ENCODE data around the gene KAZN. TPM values are rescaled to one million over a fixed set of nuclear protein-coding genes. Genes with fewer than 3 reads are reported as not detected.

KAZN gene
- total RNA-seq, 1 donor from 2014 or later, result 9.4 TPM

GRCh38 chr1:15070145-15070748 lies 471.8 kb downstream of the KAZN start:
- FAIRE-seq, result no peak
- Histone ChIP-seq H3K4me1 (ENCODE audit: insufficient read depth, low read length) (no peaks in the 10 kb centered on the region), H3K79me2 (ENCODE audit: insufficient read depth, low read length) (no peaks in the 10 kb centered on the region), H3K27me3 (ENCODE audit: insufficient read depth, low read length) (no peaks in the 10 kb centered on the region), H3K27ac (ENCODE audit: low read depth, low read length) (no peak overlapping the region), H4K20me1 (ENCODE audit: insufficient read depth, low read length) (no peaks in the 10 kb centered on the region), H3K9ac (ENCODE audit: low read length) (no peak overlapping the region), H3K36me3 (ENCODE audit: insufficient read depth, low read length) (no peaks in the 10 kb centered on the region), H3K4me3 (ENCODE audit: insufficient read depth, low read depth, low read length) (no peak overlapping the region), H3K4me2 (ENCODE audit: low read length) (no peak overlapping the region), H2AFZ (ENCODE audit: low read depth, low read length) (no peak overlapping the region), H3K9me3 (ENCODE audit: insufficient read depth, low read depth, low read length) (no peaks in the 10 kb centered on the region)
- no peak for DNase-seq (ENCODE audit: low read depth)
- Mint-ChIP-seq H3K27me3 (ENCODE audit: low read depth, unreplicated experiment) (peaks cover 16% of the 10 kb centered on the region), H3K4me1 (ENCODE audit: low read depth, unreplicated experiment) (no peaks in the 10 kb centered on the region), H3K36me3 (ENCODE audit: low read depth, unreplicated experiment) (peaks cover 5% of the 10 kb centered on the region), H3K9me3 (ENCODE audit: unreplicated experiment) (no peaks in the 10 kb centered on the region), H3K4me3 (ENCODE audit: unreplicated experiment) (no peak overlapping the region), H3K27ac (ENCODE audit: unreplicated experiment) (no peak overlapping the region)
- TF ChIP-seq, protein P1, sequence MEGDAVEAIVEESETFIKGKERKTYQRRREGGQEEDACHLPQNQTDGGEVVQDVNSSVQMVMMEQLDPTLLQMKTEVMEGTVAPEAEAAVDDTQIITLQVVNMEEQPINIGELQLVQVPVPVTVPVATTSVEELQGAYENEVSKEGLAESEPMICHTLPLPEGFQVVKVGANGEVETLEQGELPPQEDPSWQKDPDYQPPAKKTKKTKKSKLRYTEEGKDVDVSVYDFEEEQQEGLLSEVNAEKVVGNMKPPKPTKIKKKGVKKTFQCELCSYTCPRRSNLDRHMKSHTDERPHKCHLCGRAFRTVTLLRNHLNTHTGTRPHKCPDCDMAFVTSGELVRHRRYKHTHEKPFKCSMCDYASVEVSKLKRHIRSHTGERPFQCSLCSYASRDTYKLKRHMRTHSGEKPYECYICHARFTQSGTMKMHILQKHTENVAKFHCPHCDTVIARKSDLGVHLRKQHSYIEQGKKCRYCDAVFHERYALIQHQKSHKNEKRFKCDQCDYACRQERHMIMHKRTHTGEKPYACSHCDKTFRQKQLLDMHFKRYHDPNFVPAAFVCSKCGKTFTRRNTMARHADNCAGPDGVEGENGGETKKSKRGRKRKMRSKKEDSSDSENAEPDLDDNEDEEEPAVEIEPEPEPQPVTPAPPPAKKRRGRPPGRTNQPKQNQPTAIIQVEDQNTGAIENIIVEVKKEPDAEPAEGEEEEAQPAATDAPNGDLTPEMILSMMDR (IDR thresholded peaks at IDR 0.05; ENCODE audit: insufficient read depth, low read depth, low read length), result no peak
- no peak for TF ChIP-seq EZH2 (IDR thresholded peaks at IDR 0.05; ENCODE audit: insufficient read depth, low read length)

DNA sequence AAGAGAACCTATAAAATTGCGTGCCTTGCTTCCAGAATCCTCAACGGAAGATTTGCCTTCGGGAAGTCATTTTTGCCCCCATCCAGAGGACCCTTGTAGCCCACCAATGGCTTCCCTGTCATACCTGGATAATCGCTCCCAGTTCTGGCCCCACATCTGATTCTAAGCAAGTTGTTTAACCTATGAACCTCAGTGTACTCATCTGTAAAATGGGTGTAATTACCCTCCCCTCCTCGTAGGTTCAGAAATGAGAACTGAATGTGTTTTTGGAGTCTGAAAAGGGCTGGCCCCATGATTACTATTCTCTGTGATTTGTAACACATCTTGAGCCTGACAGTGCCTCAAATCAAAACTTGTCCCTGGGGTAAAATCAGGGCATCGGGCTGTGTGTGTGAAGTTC lies 473.5 kb downstream of the KAZN start:
- no peaks in the 10 kb centered on the region for H3K4me1 Mint-ChIP-seq (ENCODE audit: low read depth, unreplicated experiment)
- H2AFZ ChIP-seq (ENCODE audit: low read depth, low read length), result no peak overlapping the region
- H3K4me1 ChIP-seq (ENCODE audit: insufficient read depth, low read length), result no peaks in the 10 kb centered on the region
- H3K27me3 Mint-ChIP-seq (ENCODE audit: low read depth, unreplicated experiment), result peaks cover 24% of the 10 kb centered on the region
- no peaks in the 10 kb centered on the region for H3K36me3 Mint-ChIP-seq (ENCODE audit: low read depth, unreplicated experiment)
- H3K9me3 Mint-ChIP-seq (ENCODE audit: unreplicated experiment), result no peaks in the 10 kb centered on the region
- no peak overlapping the region for H3K9ac ChIP-seq (ENCODE audit: low read length)
- TF ChIP-seq, protein P1 (IDR thresholded peaks at IDR 0.05; ENCODE audit: insufficient read depth, low read depth, low read length), result no peak
- no peak for TF ChIP-seq EZH2 (IDR thresholded peaks at IDR 0.05; ENCODE audit: insufficient read depth, low read length)
- H3K4me3 ChIP-seq (ENCODE audit: insufficient read depth, low read depth, low read length), result no peak overlapping the region
- FAIRE-seq, result no peak
- no peaks in the 10 kb centered on the region for H3K27me3 ChIP-seq (ENCODE audit: insufficient read depth, low read length)
- no peaks in the 10 kb centered on the region for H4K20me1 ChIP-seq (ENCODE audit: insufficient read depth, low read length)
- no peak overlapping the region for H3K4me3 Mint-ChIP-seq (ENCODE audit: unreplicated experiment)
- DNase-seq (ENCODE audit: low read depth), result no peak
- H3K9me3 ChIP-seq (ENCODE audit: insufficient read depth, low read depth, low read length), result no peaks in the 10 kb centered on the region
- no peaks in the 10 kb centered on the region for H3K79me2 ChIP-seq (ENCODE audit: insufficient read depth, low read length)
- H3K27ac Mint-ChIP-seq (ENCODE audit: unreplicated experiment), result no peak overlapping the region
- no peak overlapping the region for H3K27ac ChIP-seq (ENCODE audit: low read depth, low read length)
- no peak overlapping the region for H3K4me2 ChIP-seq (ENCODE audit: low read length)
- H3K36me3 ChIP-seq (ENCODE audit: insufficient read depth, low read length), result no peaks in the 10 kb centered on the region

DNA sequence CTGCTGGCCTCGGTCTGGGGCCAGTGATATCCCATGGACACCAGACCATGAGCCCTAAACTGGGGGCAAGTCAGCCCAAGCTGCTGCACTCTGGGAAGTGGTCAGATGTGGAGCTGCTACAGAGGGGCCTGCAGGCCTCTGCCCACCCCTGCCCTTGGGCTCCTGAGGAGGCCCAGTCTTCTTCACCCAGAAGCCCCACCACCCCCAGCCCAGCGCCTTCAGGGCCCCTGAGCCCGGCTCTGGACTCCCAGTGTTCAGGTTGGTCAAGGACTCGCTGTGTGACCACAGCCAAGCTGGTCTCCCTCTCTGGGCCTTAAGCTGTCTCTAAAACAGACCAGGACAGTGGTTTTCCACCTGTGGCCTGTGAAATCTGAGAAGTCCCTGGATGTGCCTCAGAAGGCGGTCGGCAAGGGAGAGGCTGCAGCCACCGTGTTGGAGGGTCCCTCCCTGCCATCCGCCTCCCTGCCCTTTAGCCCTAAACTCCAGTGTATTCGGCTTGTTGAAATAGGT lies 475.4 kb downstream of the KAZN start:
- Mint-ChIP-seq H3K4me3 (ENCODE audit: unreplicated experiment) (no peak overlapping the region), H3K4me1 (ENCODE audit: low read depth, unreplicated experiment) (no peaks in the 10 kb centered on the region), H3K9me3 (ENCODE audit: unreplicated experiment) (no peaks in the 10 kb centered on the region), H3K27ac (ENCODE audit: unreplicated experiment) (no peak overlapping the region), H3K36me3 (ENCODE audit: low read depth, unreplicated experiment) (no peaks in the 10 kb centered on the region), H3K27me3 (ENCODE audit: low read depth, unreplicated experiment) (peaks cover 34% of the 10 kb centered on the region)
- Histone ChIP-seq H3K79me2 (ENCODE audit: insufficient read depth, low read length) (no peaks in the 10 kb centered on the region), H3K27ac (ENCODE audit: low read depth, low read length) (no peak overlapping the region), H3K4me2 (ENCODE audit: low read length) (no peak overlapping the region), H4K20me1 (ENCODE audit: insufficient read depth, low read length) (no peaks in the 10 kb centered on the region), H3K9ac (ENCODE audit: low read length) (no peak overlapping the region), H3K9me3 (ENCODE audit: insufficient read depth, low read depth, low read length) (no peaks in the 10 kb centered on the region), H3K4me1 (ENCODE audit: insufficient read depth, low read length) (no peaks in the 10 kb centered on the region), H3K27me3 (ENCODE audit: insufficient read depth, low read length) (no peaks in the 10 kb centered on the region), H2AFZ (ENCODE audit: low read depth, low read length) (no peak overlapping the region), H3K4me3 (ENCODE audit: insufficient read depth, low read depth, low read length) (no peak overlapping the region), H3K36me3 (ENCODE audit: insufficient read depth, low read length) (no peaks in the 10 kb centered on the region)
- no peak for TF ChIP-seq EZH2 (IDR thresholded peaks at IDR 0.05; ENCODE audit: insufficient read depth, low read length)
- TF ChIP-seq, protein P1 (IDR thresholded peaks at IDR 0.05; ENCODE audit: insufficient read depth, low read depth, low read length), result no peak
- DNase-seq (ENCODE audit: low read depth) (no peak), FAIRE-seq (no peak)
